NCI-H524 (cell line): ENCODE measurements around the gene RPGRIP1L.

Source experiments
- DNase-seq, 2 experiments: peaks; one replicate each; lab custom pipeline; 2025; lab: John Stamatoyannopoulos, UW

The RPGRIP1L gene

GRCh38 chr16:53600616-53601015 lies 103.0 kb downstream of the RPGRIP1L start:
- no peak for DNase-seq

GRCh38 chr16:53600126-53600525 lies 103.5 kb downstream of the RPGRIP1L start:
- no peak for DNase-seq

- no peak for DNase-seq
Observed at GRCh38 chr16:53599548-53599947, 104.1 kb downstream of the RPGRIP1L start.

GRCh38 chr16:53598511-53599275 lies 105.0 kb downstream of the RPGRIP1L start:
- no peak for DNase-seq

GRCh38 chr16:53597776-53598175 lies 105.9 kb downstream of the RPGRIP1L start:
- DNase-seq = no peak

- DNase-seq = no peak
Observed at GRCh38 chr16:53588081-53588648, 115.5 kb downstream of the RPGRIP1L start.

- no peak for DNase-seq
Observed at GRCh38 chr16:53583401-53583800, 120.3 kb downstream of the RPGRIP1L start.

- no peak for DNase-seq
Observed at GRCh38 chr16:53581784-53582183, 121.9 kb downstream of the RPGRIP1L start.

GRCh38 chr16:53580038-53580802 lies 123.4 kb downstream of the RPGRIP1L start:
- no peak for DNase-seq

GRCh38 chr16:53576904-53577303 lies 126.8 kb downstream of the RPGRIP1L start:
- no peak for DNase-seq

GRCh38 chr16:53576210-53576609 lies 127.4 kb downstream of the RPGRIP1L start:
- DNase-seq = no peak

GRCh38 chr16:53571763-53572162 lies 131.9 kb downstream of the RPGRIP1L start:
- DNase-seq = no peak

- DNase-seq = no peak
Observed at GRCh38 chr16:53566552-53567245, 137.0 kb downstream of the RPGRIP1L start.

GRCh38 chr16:53565296-53565863 lies 138.3 kb downstream of the RPGRIP1L start:
- DNase-seq = peak; percentile 36 to 49

- no peak for DNase-seq
Observed at GRCh38 chr16:53563426-53563825, 140.2 kb downstream of the RPGRIP1L start.

GRCh38 chr16:53561101-53561888 lies 142.4 kb downstream of the RPGRIP1L start:
- DNase-seq = no peak

GRCh38 chr16:53559270-53559951 lies 144.2 kb downstream of the RPGRIP1L start:
- no peak for DNase-seq

- peak in 1 of 2 experiments; percentile 34 for DNase-seq
Observed at GRCh38 chr16:53558710-53559109, 144.9 kb downstream of the RPGRIP1L start.

- no peak for DNase-seq
Observed at GRCh38 chr16:53556521-53556920, 147.1 kb downstream of the RPGRIP1L start.

GRCh38 chr16:53549970-53550690 lies 153.5 kb downstream of the RPGRIP1L start:
- peak; percentile 61 to 90 for DNase-seq
